Measurements from ENCODE around the gene SCN1A.

The SCN1A gene

GRCh38 chr2:165950438-165950837, 177.4 kb downstream of the SCN1A start:
- no peak overlapping the region for H3K27ac Mint-ChIP-seq
- peaks cover 5% of the 10 kb centered on the region for H3K4me1 Mint-ChIP-seq
- no peaks in the 10 kb centered on the region for H3K9me3 Mint-ChIP-seq
- ATAC-seq, result no peak
- DNase-seq (ENCODE audit: low spot score in 2 of 2), result no peak
- H3K4me3 Mint-ChIP-seq, result no peak overlapping the region
- H3K36me3 Mint-ChIP-seq, result peaks cover 35% of the 10 kb centered on the region

GRCh38 chr2:165941827-165942226, 186.0 kb downstream of the SCN1A start:
- no peak for DNase-seq (ENCODE audit: low spot score in 2 of 2)
- H3K27ac Mint-ChIP-seq, result no peak overlapping the region
- H3K9me3 Mint-ChIP-seq, result no peaks in the 10 kb centered on the region
- peaks cover 6% of the 10 kb centered on the region for H3K4me1 Mint-ChIP-seq
- no peak overlapping the region for H3K4me3 Mint-ChIP-seq
- H3K36me3 Mint-ChIP-seq, result peaks cover 88% of the 10 kb centered on the region
- ATAC-seq, result no peak

- Mint-ChIP-seq H3K27ac (no peak overlapping the region), H3K36me3 (peaks cover 94% of the 10 kb centered on the region), H3K9me3 (no peaks in the 10 kb centered on the region), H3K4me1 (peaks cover 6% of the 10 kb centered on the region), H3K4me3 (no peak overlapping the region)
- ATAC-seq (no peak), DNase-seq (ENCODE audit: low spot score in 2 of 2) (no peak)
These were observed 189.6 kb downstream of the SCN1A start for GRCh38 chr2:165938237-165938636.

Data from stimulated activated effector memory CD8-positive, alpha-beta T cell treated with anti-CD3 and anti-CD28 coated beads, Interleukin-12 subunit alpha, Interleukin-12 subunit beta, amount 100 ng/mL, for 72 hours (primary cell).